Right cardiac atrium (tissue), 5 donors: Measurements from ENCODE around the gene RNASE13. TPM values are rescaled to one million over a fixed set of nuclear protein-coding genes. Genes with fewer than 3 reads are reported as not detected.
"Not testable (repeated sequence)": the region's sequence is repeated elsewhere in the genome, so short reads cannot be mapped to it uniquely, and the experiment has no call there.

Experiments used
- ATAC-seq, 2 donors: fragments of 200-7000 bp; cut with Tn5 transposase; one replicate each; pipeline versions ENCODE4 v1.8.0 to v1.9.1; 2020; ENCODE audit warnings: moderate library complexity in 2 of 2, mild to moderate bottlenecking in 1 of 2
- DNase-seq, 3 donors: peaks; one replicate each; pipeline ENCODE4 v3.0.0-alpha.2; 2020
- H3K27ac ChIP-seq: one replicate; pipeline ENCODE4 v1.5.1; 2013; ENCODE audit warnings: mild to moderate bottlenecking, low read length, control low read depth, moderate library complexity
- H3K27me3 ChIP-seq: one replicate; pipeline ENCODE4 v1.6.1; 2013; ENCODE audit not compliant: control insufficient read depth, insufficient read depth
- H3K4me1 ChIP-seq: one replicate; pipeline ENCODE4 v1.6.1; 2013; ENCODE audit warnings: low read length; ENCODE audit not compliant: control insufficient read depth, insufficient read depth
- H3K4me3 ChIP-seq: one replicate; pipeline ENCODE4 v1.5.1; 2013; ENCODE audit warnings: low read length, control low read depth
- H3K9me3 ChIP-seq: one replicate; pipeline ENCODE4 v1.6.1; 2013; ENCODE audit warnings: low read length; ENCODE audit not compliant: control insufficient read depth
- whole genome bisulfite sequencing: extraction: QIAGEN DNeasy Blood & Tissue Kit; methylation state at CpG from one replicate; pipeline ENCODE4 v1.1.7; 2013; 5-methylcytosine and 5-hydroxymethylcytosine counted together
- intact Hi-C, 4 donors: fragments of 100-400 bp; cut with DNase I; formaldehyde crosslinking; loops; one replicate each; pipeline versions ENCODE4 v1.11.0 to v1.14.0; 2022 to 2023
- polyA plus RNA-seq: library from polyadenylated mRNA; stranded (reverse); fragments of 200-250 nt; gene quantifications from one replicate; pipeline ENCODE4 v1.2.3, GENCODE V29; 2013
- total RNA-seq, 4 donors: library from RNA; stranded (reverse); fragmentation: NEBNext Ultra II Directional; extraction: Animal tissue kit (Norgen Biotek cat#: 25700); gene quantifications; one replicate each; pipeline ENCODE4 v1.2.1, GENCODE V29; 2021
- donor health status: healthy with polysubstance abuse.
- donor health status: DM: no; HTN: yes; CAD: no.
- donor health status: DM: no; HTN: no; CAD: no.
- donor health status: DM: no; HTN: yes; CAD: no; lungs with severe emphysema.
- donor health status: DM: yes; HTN: yes; CAD: no.

RNASE13 gene
- total and polyA plus RNA-seq, 5 donors: not detected

DNA sequence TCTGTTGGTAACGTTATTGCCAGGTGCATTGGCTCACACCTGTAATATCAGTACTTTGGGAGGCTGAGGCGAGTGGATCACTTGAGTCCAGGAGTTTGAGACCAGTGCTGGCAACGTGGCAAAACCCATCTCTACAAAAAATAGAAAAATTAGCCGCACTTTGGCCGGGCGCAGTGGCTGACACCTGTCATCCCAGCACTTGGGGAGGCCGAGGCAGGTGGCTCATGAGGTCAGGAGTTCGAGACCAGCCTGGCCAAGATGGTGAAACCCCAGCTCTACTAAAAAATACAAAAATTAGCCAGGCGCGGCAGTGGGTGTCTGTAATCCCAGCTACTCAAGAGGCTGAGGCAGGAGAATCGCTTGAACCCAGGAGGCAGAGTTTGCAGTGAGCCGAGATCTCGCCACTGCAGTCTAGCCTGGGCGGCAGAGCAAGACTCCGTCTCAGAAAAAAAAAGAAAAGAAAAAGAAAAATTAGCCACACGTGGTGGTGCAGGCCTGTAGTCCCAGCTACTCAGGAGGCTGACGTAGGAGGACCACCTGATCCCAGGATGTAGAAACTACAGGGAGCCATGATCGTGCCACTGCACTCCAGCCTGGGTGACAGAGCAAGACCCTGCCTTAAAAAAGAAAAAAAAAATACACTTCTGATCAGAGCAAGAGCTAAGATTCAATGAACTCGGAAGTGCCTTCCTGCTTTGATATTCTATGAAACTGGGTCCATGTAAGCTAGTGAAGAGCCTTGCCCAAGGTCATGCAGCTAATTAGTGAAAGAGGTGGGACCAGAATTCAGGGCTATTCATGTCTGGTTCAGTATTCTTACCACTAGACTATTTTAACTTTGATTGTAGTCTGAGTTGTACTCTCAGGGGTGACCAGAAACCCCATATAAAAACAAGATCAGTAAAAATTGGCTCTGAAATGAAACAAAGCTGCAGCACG, 18.8 kb upstream of the RNASE13 start:
- intact Hi-C loops: no loop called here

DNA sequence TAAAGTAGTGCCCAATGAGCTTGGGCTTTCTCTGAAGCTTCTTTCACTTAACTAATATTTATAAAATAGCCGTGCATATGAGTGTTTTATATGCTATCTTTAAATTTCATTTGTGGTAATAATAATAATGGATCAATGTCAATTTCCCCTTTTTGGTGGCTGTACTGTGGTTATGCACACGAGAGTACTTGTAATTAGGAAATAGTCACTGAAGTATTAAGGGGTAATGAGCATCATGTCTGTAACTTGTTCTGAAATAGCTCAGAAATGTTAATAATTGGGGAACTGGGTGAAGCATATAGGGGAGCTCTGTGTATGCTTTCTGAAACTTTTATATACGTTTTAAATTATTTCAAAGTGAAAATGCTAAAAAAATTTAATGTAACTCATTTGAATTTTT, 16.0 kb upstream of the RNASE13 start:
- Histone ChIP-seq H3K4me1 (peaks cover 4% of the 10 kb centered on the region), H3K9me3 (no peaks in the 10 kb centered on the region), H3K27ac (no peak overlapping the region), H3K27me3 (no peaks in the 10 kb centered on the region), H3K4me3 (no peak overlapping the region)
- intact Hi-C loops: no loop called here
- 78% methylated on average over 3 of the region's 3 CpGs for WGBS
- ATAC-seq (no peak), DNase-seq (no peak)

More for the DNA sequence above, 18.8 kb upstream of the RNASE13 start:
- Histone ChIP-seq H3K4me1 (no peaks in the 10 kb centered on the region), H3K27me3 (no peaks in the 10 kb centered on the region), H3K9me3 (no peaks in the 10 kb centered on the region), H3K4me3 (no peak overlapping the region), H3K27ac (no peak overlapping the region)
- 90% methylated on average over 20 of the region's 20 CpGs for WGBS
- ATAC-seq (no peak), DNase-seq (no peak)

DNA sequence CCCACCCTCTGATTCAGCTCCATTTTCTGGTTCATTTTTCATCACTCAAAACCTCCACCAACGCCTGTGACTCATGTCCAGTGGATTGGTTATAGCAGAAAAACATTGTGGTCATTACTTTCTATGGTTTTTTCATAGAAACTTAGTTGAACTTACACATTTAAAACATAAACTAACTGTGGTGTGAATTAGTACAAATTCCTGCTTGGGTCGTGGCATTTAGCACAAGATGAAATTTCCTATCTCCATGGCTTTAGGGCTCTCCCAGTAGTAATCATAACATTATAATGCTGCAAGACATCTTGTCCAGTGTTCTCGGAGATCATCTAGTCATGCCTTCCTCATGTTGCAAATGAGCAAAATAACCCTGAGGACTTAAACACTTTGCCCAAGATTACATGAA, 14.7 kb upstream of the RNASE13 start:
- no peak overlapping the region for H3K4me3 ChIP-seq
- ATAC-seq: no peak
- DNase-seq: no peak
- H3K9me3 ChIP-seq: no peaks in the 10 kb centered on the region
- H3K27me3 ChIP-seq: no peaks in the 10 kb centered on the region
- 80% methylated on average over 3 of the region's 3 CpGs for WGBS
- intact Hi-C loops: loop anchor here in 1 of 4 donors (10.0 kb wide), 1 partner anchor 74 kb away; no protein-coding TSS in a partner anchor
- H3K4me1 ChIP-seq: peaks cover 4% of the 10 kb centered on the region
- no peak overlapping the region for H3K27ac ChIP-seq

DNA sequence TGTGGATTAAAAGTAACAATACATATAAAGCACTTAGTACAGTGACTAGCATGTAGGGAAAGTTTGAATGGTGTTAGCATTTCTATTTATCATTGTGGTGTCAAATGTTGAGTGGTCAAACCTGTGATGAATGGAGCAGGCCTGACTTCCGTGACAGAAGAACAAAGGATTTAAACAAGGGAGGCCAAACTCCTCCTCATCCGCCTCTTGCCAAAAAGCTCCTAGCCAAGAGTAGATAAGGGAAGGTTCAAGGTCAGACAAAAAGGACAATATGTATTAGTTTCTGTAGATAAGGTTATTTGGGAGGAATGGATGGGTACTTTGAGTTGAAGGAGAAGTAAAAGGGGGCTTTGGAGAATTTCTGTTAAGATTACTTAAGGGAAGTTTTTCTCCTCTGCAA, 14.0 kb upstream of the RNASE13 start:
- peaks cover 4% of the 10 kb centered on the region for H3K4me1 ChIP-seq
- ATAC-seq (peak; percentile 18 to 41), DNase-seq (no peak)
- H3K9me3 ChIP-seq: no peaks in the 10 kb centered on the region
- no peaks in the 10 kb centered on the region for H3K27me3 ChIP-seq
- intact Hi-C loops: loop anchor here in 1 of 4 donors (10.0 kb wide), 1 partner anchor 74 kb away; no protein-coding TSS in a partner anchor
- 43% methylated on average over 2 of the region's 2 CpGs for WGBS
- H3K4me3 ChIP-seq: no peak overlapping the region
- H3K27ac ChIP-seq: no peak overlapping the region

DNA sequence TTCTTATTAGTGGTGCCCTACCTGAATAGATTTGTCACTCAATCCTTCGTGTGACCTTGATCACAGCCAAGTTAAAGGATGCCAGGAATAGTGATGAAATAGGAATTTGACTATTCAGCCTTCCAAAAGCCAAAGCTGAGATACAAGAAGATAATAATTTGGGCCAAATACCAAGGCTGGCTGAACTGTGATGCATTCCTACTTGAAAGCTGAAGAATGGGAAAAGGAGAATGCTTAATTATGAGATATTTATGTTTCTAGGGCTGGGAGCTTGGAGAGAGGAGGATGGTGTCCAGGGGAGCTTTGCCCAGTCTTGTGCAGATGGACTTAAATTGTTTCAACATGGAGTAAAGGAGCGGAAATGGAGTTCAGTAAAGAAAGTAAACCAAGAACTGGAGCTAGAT, 12.8 kb upstream of the RNASE13 start:
- H3K27me3 ChIP-seq: no peaks in the 10 kb centered on the region
- H3K27ac ChIP-seq: no peak overlapping the region
- DNase-seq (no peak), ATAC-seq (no peak)
- intact Hi-C loops: loop anchor here in 1 of 4 donors (10.0 kb wide), 1 partner anchor 73 kb away; no protein-coding TSS in a partner anchor
- H3K4me3 ChIP-seq: no peak overlapping the region
- WGBS: 62% methylated on average over 2 of the region's 2 CpGs
- H3K9me3 ChIP-seq: no peaks in the 10 kb centered on the region
- peaks cover 16% of the 10 kb centered on the region for H3K4me1 ChIP-seq

DNA sequence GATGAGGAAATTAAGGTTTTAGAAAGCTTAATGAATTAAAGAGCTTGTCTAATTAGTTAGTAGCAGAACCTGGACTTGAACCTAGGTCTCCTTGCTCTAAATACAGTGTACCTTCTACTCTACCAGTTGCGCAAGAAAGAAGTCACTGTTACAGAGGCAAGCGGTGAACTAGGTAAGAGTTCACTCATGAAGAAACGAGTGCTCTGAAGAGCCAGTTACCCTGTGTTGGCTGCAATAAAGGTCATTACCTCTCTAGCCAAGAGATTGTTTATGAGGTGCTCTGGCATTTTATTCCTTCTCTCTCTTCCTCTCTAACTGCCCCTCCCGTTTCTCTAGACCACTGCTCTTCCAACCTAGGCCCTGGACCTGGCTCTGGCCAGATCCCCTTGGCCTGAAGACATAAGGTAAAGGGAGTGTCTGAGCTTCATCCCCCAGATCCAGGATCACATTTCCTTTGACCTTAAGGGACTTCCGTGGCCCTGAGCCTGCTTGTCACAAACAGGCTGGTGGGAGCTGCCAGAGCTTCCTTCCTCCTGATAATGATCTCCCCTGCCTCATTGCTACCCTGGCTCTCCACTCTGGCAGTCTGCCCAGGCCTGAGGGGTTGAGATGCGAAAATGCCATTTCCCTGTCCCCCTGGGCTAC, 9.5 kb upstream of the RNASE13 start:
- Histone ChIP-seq H3K4me1 (peaks cover 21% of the 10 kb centered on the region), H3K27me3 (no peaks in the 10 kb centered on the region), H3K4me3 (no peak overlapping the region), H3K9me3 (no peaks in the 10 kb centered on the region), H3K27ac (no peak overlapping the region)
- ATAC-seq: no peak
- DNase-seq: peak in 2 of 3 donors; percentile 75 to 77
- intact Hi-C loops: loop anchor here in 2 of 4 donors (5.0 to 10.0 kb wide), 2 partner anchors 69 to 187 kb away; no protein-coding TSS in a partner anchor
- WGBS: 45% methylated on average over 6 of the region's 6 CpGs

DNA sequence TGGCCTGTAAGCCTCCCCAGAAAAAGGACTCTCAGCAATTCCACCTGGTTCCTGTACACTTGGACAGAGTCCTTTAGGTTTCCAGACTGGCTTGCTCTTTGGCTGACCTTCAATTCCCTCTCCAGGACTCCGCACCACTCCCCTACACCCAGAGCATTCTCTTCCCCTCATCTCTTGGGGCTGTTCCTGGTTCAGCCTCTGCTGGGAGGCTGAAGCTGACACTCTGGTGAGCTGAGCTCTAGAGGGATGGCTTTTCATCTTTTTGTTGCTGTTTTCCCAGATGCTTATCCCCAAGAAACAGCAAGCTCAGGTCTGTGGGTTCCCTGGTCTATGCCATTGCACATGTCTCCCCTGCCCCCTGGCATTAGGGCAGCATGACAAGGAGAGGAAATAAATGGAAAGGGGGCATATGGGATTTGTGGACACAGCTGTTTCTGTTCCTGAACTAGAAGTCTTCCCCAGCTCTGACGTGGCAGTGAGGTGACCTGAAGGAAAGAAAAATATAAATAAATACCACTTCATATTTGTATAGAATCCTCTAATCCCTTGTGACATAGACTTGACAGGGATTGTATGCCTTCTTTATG, 8.9 kb upstream of the RNASE13 start:
- DNase-seq (no peak), ATAC-seq (no peak)
- no peak overlapping the region for H3K4me3 ChIP-seq
- no peaks in the 10 kb centered on the region for H3K9me3 ChIP-seq
- H3K4me1 ChIP-seq: peaks cover 23% of the 10 kb centered on the region
- intact Hi-C loops: loop anchor here in 2 of 4 donors (5.0 to 10.0 kb wide), 2 partner anchors 69 to 186 kb away; no protein-coding TSS in a partner anchor
- no peak overlapping the region for H3K27ac ChIP-seq
- H3K27me3 ChIP-seq: no peaks in the 10 kb centered on the region
- 37% methylated on average over 2 of the region's 2 CpGs for WGBS

DNA sequence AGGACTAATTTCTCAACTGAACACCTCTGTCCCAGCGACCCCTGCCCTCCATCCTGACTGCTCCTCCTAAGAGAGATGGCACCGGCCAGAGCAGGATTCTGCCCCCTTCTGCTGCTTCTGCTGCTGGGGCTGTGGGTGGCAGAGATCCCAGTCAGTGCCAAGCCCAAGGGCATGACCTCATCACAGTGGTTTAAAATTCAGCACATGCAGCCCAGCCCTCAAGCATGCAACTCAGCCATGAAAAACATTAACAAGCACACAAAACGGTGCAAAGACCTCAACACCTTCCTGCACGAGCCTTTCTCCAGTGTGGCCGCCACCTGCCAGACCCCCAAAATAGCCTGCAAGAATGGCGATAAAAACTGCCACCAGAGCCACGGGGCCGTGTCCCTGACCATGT, 8.3 kb upstream of the RNASE13 start:
- H3K4me3 ChIP-seq: no peak overlapping the region
- peaks cover 24% of the 10 kb centered on the region for H3K4me1 ChIP-seq
- ATAC-seq: no peak
- no peaks in the 10 kb centered on the region for H3K9me3 ChIP-seq
- no peak overlapping the region for H3K27ac ChIP-seq
- intact Hi-C loops: loop anchor here in 2 of 4 donors (5.0 to 10.0 kb wide), 2 partner anchors 68 to 186 kb away; no protein-coding TSS in a partner anchor
- H3K27me3 ChIP-seq: no peaks in the 10 kb centered on the region
- WGBS: 51% methylated on average over 8 of the region's 8 CpGs
- DNase-seq: no peak

DNA sequence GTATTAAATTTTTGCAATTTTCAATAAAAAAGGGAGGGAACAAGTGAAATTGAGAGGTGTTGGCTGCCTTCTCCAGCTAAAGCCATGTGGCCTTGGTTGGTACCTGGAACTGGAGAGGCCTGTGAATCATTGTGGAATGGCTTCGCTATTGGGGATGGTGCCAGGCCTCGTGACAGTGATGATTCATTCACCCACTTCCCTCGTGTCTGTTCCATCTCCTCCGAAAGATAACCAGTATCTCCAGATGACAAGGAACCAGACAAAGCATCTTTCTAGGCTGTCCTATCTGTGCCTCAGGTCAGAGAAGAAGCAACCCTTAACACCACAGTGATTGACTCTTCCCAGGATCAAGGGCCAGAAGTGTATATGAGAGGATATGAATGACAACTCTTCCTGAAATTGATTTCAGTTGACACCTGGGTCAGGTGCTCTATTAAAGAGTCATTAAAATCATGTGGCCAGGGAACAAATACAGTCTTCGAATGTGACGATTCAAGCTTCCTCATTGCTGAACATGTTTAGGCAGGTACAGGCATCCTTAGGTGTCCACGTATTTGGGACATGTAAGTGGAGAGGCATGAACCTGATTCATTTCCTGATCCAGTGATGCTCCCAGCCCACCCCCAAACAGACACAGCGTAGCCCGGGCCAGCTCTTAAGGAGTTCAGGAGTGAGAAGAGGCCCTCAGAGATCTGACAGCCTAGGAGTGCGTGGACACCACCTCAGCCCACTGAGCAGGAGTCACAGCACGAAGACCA, 7.2 kb upstream of the RNASE13 start, which contains the start of gene RNASE7:
Gene RNASE7 (plus strand): TSS at position 687 of the 758 bp plus-strand sequence. CDS start 631 bp downstream, outside the sequence.
- ATAC-seq (no peak), DNase-seq (no peak)
- Histone ChIP-seq H3K9me3 (no peaks in the 10 kb centered on the region), H3K4me1 (peaks cover 22% of the 10 kb centered on the region), H3K27me3 (no peaks in the 10 kb centered on the region), H3K4me3 (no peak within 1 kb of the TSS), H3K27ac (no peak within 1 kb of the TSS)
- intact Hi-C loops: loop anchor here in 3 of 4 donors (2.0 to 10.0 kb wide), 3 partner anchors 27 to 185 kb away; no protein-coding TSS in a partner anchor
- WGBS: 74% methylated on average over 11 of the region's 11 CpGs

DNA sequence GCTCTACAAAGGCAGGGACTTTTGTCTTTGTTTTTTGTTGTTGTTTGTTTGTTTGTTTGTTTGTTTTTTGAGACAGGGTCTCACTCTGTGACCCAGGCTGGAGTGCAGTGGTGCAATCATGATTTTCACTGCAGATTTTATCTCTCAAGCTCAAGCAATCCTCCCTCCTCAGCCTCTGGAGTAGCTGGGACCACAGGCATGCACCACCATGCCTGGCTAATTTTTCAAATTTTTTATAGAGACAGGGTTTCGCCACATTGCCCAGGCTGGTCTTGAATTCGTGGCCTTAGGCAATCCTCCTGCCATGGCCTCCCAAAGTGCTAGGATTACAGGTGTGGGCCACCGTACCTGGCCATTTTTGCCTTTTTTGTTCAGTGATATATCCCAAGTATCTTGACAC, 6.3 kb upstream of the RNASE13 start:
- not testable (repeated sequence) for H3K27ac ChIP-seq, H3K27me3 ChIP-seq, DNase-seq, H3K9me3 ChIP-seq, ATAC-seq, H3K4me3 ChIP-seq
- 84% methylated on average over 3 of the region's 3 CpGs for WGBS
- H3K4me1 ChIP-seq: peaks cover 22% of the 10 kb centered on the region
- intact Hi-C loops: loop anchor here in 3 of 4 donors (1.0 to 10.0 kb wide), 4 partner anchors 26 to 184 kb away; no protein-coding TSS in a partner anchor
